ENCODE measurements around the gene OR8J3.

DNA sequence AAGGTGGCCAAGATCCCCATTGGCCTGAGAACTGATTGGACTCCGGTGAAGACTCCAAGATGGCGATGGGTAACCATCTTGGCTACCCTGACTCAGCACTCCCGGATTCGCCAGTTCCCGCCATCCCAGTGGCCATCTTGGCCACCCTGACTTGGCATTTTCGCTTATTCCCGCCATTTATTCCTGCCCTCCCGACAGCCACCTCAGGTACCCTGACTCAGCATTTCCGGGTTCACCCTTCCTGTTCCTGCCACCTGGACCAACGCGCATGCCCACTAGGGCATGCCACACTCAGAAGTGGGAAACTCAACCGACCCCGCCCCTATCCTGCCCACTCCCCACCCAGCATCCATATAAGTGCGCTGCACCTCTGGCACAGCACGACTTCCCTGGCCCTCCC lies 12.3 kb upstream of the OR8J3 start:
- TF ChIP-seq, protein P1, sequence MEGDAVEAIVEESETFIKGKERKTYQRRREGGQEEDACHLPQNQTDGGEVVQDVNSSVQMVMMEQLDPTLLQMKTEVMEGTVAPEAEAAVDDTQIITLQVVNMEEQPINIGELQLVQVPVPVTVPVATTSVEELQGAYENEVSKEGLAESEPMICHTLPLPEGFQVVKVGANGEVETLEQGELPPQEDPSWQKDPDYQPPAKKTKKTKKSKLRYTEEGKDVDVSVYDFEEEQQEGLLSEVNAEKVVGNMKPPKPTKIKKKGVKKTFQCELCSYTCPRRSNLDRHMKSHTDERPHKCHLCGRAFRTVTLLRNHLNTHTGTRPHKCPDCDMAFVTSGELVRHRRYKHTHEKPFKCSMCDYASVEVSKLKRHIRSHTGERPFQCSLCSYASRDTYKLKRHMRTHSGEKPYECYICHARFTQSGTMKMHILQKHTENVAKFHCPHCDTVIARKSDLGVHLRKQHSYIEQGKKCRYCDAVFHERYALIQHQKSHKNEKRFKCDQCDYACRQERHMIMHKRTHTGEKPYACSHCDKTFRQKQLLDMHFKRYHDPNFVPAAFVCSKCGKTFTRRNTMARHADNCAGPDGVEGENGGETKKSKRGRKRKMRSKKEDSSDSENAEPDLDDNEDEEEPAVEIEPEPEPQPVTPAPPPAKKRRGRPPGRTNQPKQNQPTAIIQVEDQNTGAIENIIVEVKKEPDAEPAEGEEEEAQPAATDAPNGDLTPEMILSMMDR (conservative IDR thresholded peaks at IDR 0.05), result no peak
- TF ChIP-seq ZFX (IDR thresholded peaks at IDR 0.05), result no peak
